Peyer's patch (tissue), 4 donors: ENCODE results near the gene GABRB1. TPM values are rescaled to one million over a fixed set of nuclear protein-coding genes. Genes with fewer than 3 reads are reported as not detected.

Experiments used
- DNase-seq, 3 donors: peaks; one replicate each; pipeline ENCODE4 v3.0.0-alpha.2; 2017 to 2019
- H3K27ac ChIP-seq, 4 donors: fragments of 200-600 bp; sonication (generic); one replicate each; pipeline ENCODE4 v1.5.1; 2016 to 2019
- H3K27me3 ChIP-seq, 2 donors: fragments of 200-600 bp; sonication (generic); one replicate each; pipeline ENCODE4 v1.5.1; 2019
- H3K36me3 ChIP-seq, 3 donors: fragments of 200-600 bp; sonication (generic); one replicate each; pipeline ENCODE4 v1.5.1; 2016 to 2019
- H3K4me1 ChIP-seq, 4 donors: fragments of 200-600 bp; sonication (generic); one replicate each; pipeline ENCODE4 v1.5.1; 2016 to 2019
- H3K4me3 ChIP-seq, 4 donors: fragments of 200-600 bp; sonication (generic); 1 replicate in 3 of 4; 2 replicates in 1 of 4; pipeline ENCODE4 v1.5.1; 2016 to 2019; ENCODE audit warnings: mild to moderate bottlenecking in 1 of 4
- H3K9me3 ChIP-seq, 4 donors: fragments of 200-600 bp; sonication (generic); one replicate each; pipeline ENCODE4 v1.5.1; 2016 to 2019; ENCODE audit warnings: mild to moderate bottlenecking in 1 of 4
- CTCF ChIP-seq, 6 experiments: fragments of 450-650 bp in 4 of 6; fragments of 200-600 bp in 2 of 6; sonication (generic) in 1 of 6; IDR thresholded peaks; one replicate each; pipeline ENCODE4 v1.5.1; 2017 to 2019; ENCODE audit warnings: antibody characterized with exemption in 6 of 6, mild to moderate bottlenecking in 3 of 6, moderate library complexity in 1 of 6
- POLR2A ChIP-seq, 2 donors: fragments of 450-650 bp; IDR thresholded peaks; one replicate each; pipeline ENCODE4 v1.5.1; 2017; ENCODE audit warnings: antibody characterized with exemption in 2 of 2, mild to moderate bottlenecking in 2 of 2, moderate library complexity in 2 of 2
- total RNA-seq, 4 donors: library from RNA; depleted of rRNA; stranded (reverse); fragments of >200 nt; gene quantifications; one replicate each; pipeline ENCODE4 v1.1.0, GENCODE V29; 2016

The GABRB1 gene
- total RNA-seq, 4 donors from 2014 or later, result not detected

- H3K27me3 ChIP-seq, result no peaks in the 10 kb centered on the region
- H3K4me1 ChIP-seq, result no peaks in the 10 kb centered on the region
- no peak overlapping the region for H3K27ac ChIP-seq
- no peaks in the 10 kb centered on the region for H3K9me3 ChIP-seq
- TF ChIP-seq POLR2A (IDR thresholded peaks at IDR 0.05) (no peak), CTCF (IDR thresholded peaks at IDR 0.05) (no peak)
- no peak for DNase-seq
- no peaks in the 10 kb centered on the region for H3K36me3 ChIP-seq
- H3K4me3 ChIP-seq, result no peak overlapping the region
These were observed 394.3 kb downstream of the GABRB1 start for GRCh38 chr4:47425628-47426027.

- Histone ChIP-seq H3K4me1 (no peaks in the 10 kb centered on the region), H3K27me3 (no peaks in the 10 kb centered on the region), H3K4me3 (no peak overlapping the region), H3K36me3 (no peaks in the 10 kb centered on the region), H3K9me3 (no peaks in the 10 kb centered on the region), H3K27ac (no peak overlapping the region)
- no peak for DNase-seq
- TF ChIP-seq POLR2A (IDR thresholded peaks at IDR 0.05) (no peak), CTCF (IDR thresholded peaks at IDR 0.05) (no peak)
These were observed 396.6 kb downstream of the GABRB1 start for GRCh38 chr4:47427935-47428334.

- no peaks in the 10 kb centered on the region for H3K27me3 ChIP-seq
- DNase-seq, result no peak
- TF ChIP-seq POLR2A (IDR thresholded peaks at IDR 0.05) (no peak), CTCF (IDR thresholded peaks at IDR 0.05) (no peak)
- H3K4me3 ChIP-seq, result no peak overlapping the region
- H3K27ac ChIP-seq, result no peak overlapping the region
- H3K36me3 ChIP-seq, result no peaks in the 10 kb centered on the region
- no peaks in the 10 kb centered on the region for H3K4me1 ChIP-seq
- no peaks in the 10 kb centered on the region for H3K9me3 ChIP-seq
These were observed 401.4 kb downstream of the GABRB1 start for GRCh38 chr4:47432749-47433148.

- H3K4me1 ChIP-seq, result no peaks in the 10 kb centered on the region
- H3K27ac ChIP-seq, result no peak overlapping the region
- H3K36me3 ChIP-seq, result no peaks in the 10 kb centered on the region
- H3K4me3 ChIP-seq, result no peak overlapping the region
- DNase-seq, result no peak
- H3K27me3 ChIP-seq, result no peaks in the 10 kb centered on the region
- no peak for TF ChIP-seq POLR2A (IDR thresholded peaks at IDR 0.05)
- TF ChIP-seq CTCF (IDR thresholded peaks at IDR 0.05), result no peak
- H3K9me3 ChIP-seq, result no peaks in the 10 kb centered on the region
These were observed 403.6 kb downstream of the GABRB1 start for GRCh38 chr4:47434931-47435330.

- no peaks in the 10 kb centered on the region for H3K9me3 ChIP-seq
- no peaks in the 10 kb centered on the region for H3K4me1 ChIP-seq
- TF ChIP-seq POLR2A (IDR thresholded peaks at IDR 0.05), result no peak
- TF ChIP-seq CTCF (IDR thresholded peaks at IDR 0.05), result no peak
- no peaks in the 10 kb centered on the region for H3K36me3 ChIP-seq
- H3K27me3 ChIP-seq, result no peaks in the 10 kb centered on the region
- H3K27ac ChIP-seq, result no peak overlapping the region
- DNase-seq, result no peak
- H3K4me3 ChIP-seq, result no peak overlapping the region
These were observed 411.6 kb downstream of the GABRB1 start for GRCh38 chr4:47442980-47443379.

GRCh38 chr4:47444031-47444430 lies 412.7 kb downstream of the GABRB1 start:
- H3K4me1 ChIP-seq, result no peaks in the 10 kb centered on the region
- TF ChIP-seq POLR2A (IDR thresholded peaks at IDR 0.05), result no peak
- no peak for TF ChIP-seq CTCF (IDR thresholded peaks at IDR 0.05)
- DNase-seq, result no peak

More at GRCh38 chr4:47444031-47444430, 412.7 kb downstream of the GABRB1 start:
- H3K27me3 ChIP-seq, result no peaks in the 10 kb centered on the region
- H3K36me3 ChIP-seq, result no peaks in the 10 kb centered on the region
- no peak overlapping the region for H3K27ac ChIP-seq
- H3K4me3 ChIP-seq, result no peak overlapping the region
- no peaks in the 10 kb centered on the region for H3K9me3 ChIP-seq
